A549 (cell line): ENCODE data around the gene PLA2G2C. TPM values are rescaled to one million over a fixed set of nuclear protein-coding genes. Genes with fewer than 3 reads are reported as not detected.

Source experiments
- ATAC-seq, 2 experiments: fragments of 200-7000 bp in 1 of 2; fragments of >200 bp in 1 of 2; cut with Nextera tagmentation in 1 of 2; cut with Tn5 transposase in 1 of 2; 3 replicates each; pipeline versions ENCODE4 v1.8.0 to v1.9.1; 2018 to 2020; ENCODE audit warnings: mild to moderate bottlenecking in 1 of 2, moderate library complexity in 1 of 2
- CTCF ChIA-PET: fragments of 300-600 bp; sonication (Branson Sonifier 250); formaldehyde crosslinking; extraction: SDS; loops from one replicate; lab custom pipeline; 2021; ENCODE audit warnings: antibody characterized with exemption, inconsistent platforms; lab: Yijun Ruan, JAX
- POLR2A ChIA-PET: fragments of 350-600 bp; formaldehyde crosslinking; extraction: SDS; loops from one replicate; lab custom pipeline; 2021; ENCODE audit warnings: antibody characterized with exemption, inconsistent platforms; lab: Yijun Ruan, JAX
- DNase-seq, 2 experiments: peaks; one replicate each; pipeline versions ENCODE4 v3.0.0 to v3.0.0-alpha.2; 2011 to 2016; ENCODE audit warnings: low read depth in 1 of 2, low spot score in 1 of 2
- FAIRE-seq: peaks from 2 replicates; lab custom pipeline; 2011; peaks lifted over from hg19 to GRCh38; lab: Jason Lieb, UNC
- H3K27ac ChIP-seq, 2 experiments: fragments of >200 bp; sonication (Bioruptor Twin); formaldehyde crosslinking; 3 replicates each; pipeline ENCODE4 v1.5.1; 2016 to 2017
- H3K4me1 ChIP-seq: fragments of >200 bp; sonication (Bioruptor Twin); formaldehyde crosslinking; 3 replicates; pipeline ENCODE4 v1.6.1; 2016
- H3K4me2 ChIP-seq: fragments of >200 bp; sonication (Bioruptor Twin); formaldehyde crosslinking; 3 replicates; pipeline ENCODE4 v1.6.1; 2016
- H3K4me3 ChIP-seq: fragments of >200 bp; sonication (Bioruptor Twin); formaldehyde crosslinking; 3 replicates; pipeline ENCODE4 v1.5.1; 2016
- H3K9me3 ChIP-seq: fragments of >200 bp; sonication (Bioruptor Twin); formaldehyde crosslinking; 3 replicates; pipeline ENCODE4 v1.6.1; 2016
- CBX2 ChIP-seq: fragments of 200-600 bp; sonication (generic); IDR thresholded peaks from 2 replicates; pipeline ENCODE4 v1.6.1; 2016; ENCODE audit warnings: low read depth, mild to moderate bottlenecking, borderline replicate concordance
- CEBPB ChIP-seq, 2 experiments: fragments of >200 bp in 1 of 2; sonication (Bioruptor Twin) in 1 of 2; formaldehyde crosslinking in 1 of 2; IDR thresholded peaks; 2 replicates each; pipeline ENCODE4 v1.6.1; 2012 to 2016
- CHD4 ChIP-seq: fragments of 200-600 bp; sonication (generic); IDR thresholded peaks from 2 replicates; pipeline ENCODE4 v1.6.1; 2016; ENCODE audit warnings: antibody characterized with exemption, mild to moderate bottlenecking, borderline replicate concordance
- CTCF ChIP-seq: fragments of >200 bp; sonication (Bioruptor Twin); formaldehyde crosslinking; IDR thresholded peaks from 3 replicates; pipeline ENCODE4 v1.5.1; 2016
- EHF ChIP-seq: fragments of 250-450 bp; sonication (Bioruptor Pico); IDR thresholded peaks from 2 replicates; pipeline ENCODE4 v1.5.0; 2020; ENCODE audit warnings: mild to moderate bottlenecking
- ELK1 ChIP-seq: fragments of 150-350 bp; IDR thresholded peaks from 2 replicates; pipeline ENCODE4 v1.6.1; 2014; ENCODE audit warnings: low read depth, mild to moderate bottlenecking, low read length
- EP300 ChIP-seq, 2 experiments: fragments of >200 bp; sonication (Bioruptor Twin); formaldehyde crosslinking; IDR thresholded peaks; 2 replicates in 1 of 2; 3 replicates in 1 of 2; pipeline ENCODE4 v1.6.1; 2016 to 2017
- ESRRA ChIP-seq: fragments of 150-350 bp; IDR thresholded peaks from 2 replicates; pipeline ENCODE4 v1.6.1; 2014; ENCODE audit warnings: mild to moderate bottlenecking, low read length, borderline replicate concordance
- FOSL2 ChIP-seq, 2 experiments: fragments of 450-650 bp in 1 of 2; fragments of >200 bp in 1 of 2; sonication (Bioruptor Twin) in 1 of 2; formaldehyde crosslinking; IDR thresholded peaks; 2 replicates each; pipeline versions ENCODE4 v1.5.0 to v1.6.1; 2016 to 2020; ENCODE audit warnings: mild to moderate bottlenecking in 1 of 2, moderate library complexity in 1 of 2
- HOXA7 ChIP-seq: fragments of 250-450 bp; sonication (Bioruptor Pico); IDR thresholded peaks from 2 replicates; pipeline ENCODE4 v1.5.0; 2020; ENCODE audit warnings: mild to moderate bottlenecking, moderate library complexity
- MAFK ChIP-seq: fragments of 450-650 bp; IDR thresholded peaks from 2 replicates; pipeline ENCODE4 v1.6.1; 2014; ENCODE audit not compliant: partially characterized antibody
- MAZ ChIP-seq: fragments of 150-350 bp; IDR thresholded peaks from 2 replicates; pipeline ENCODE4 v1.6.1; 2014; ENCODE audit warnings: antibody characterized with exemption, low read depth, low read length, borderline replicate concordance
- MYC ChIP-seq: IDR thresholded peaks from 2 replicates; pipeline ENCODE4 v1.6.1; 2012; ENCODE audit warnings: mild to moderate bottlenecking, inconsistent platforms, low read length, improper control_type of control experiment, borderline replicate concordance
- NFE2L2 ChIP-seq: fragments of 150-350 bp; conservative IDR thresholded peaks from 2 replicates; pipeline ENCODE4 v1.6.1; 2014; ENCODE audit warnings: low read length
- PBX3 ChIP-seq: IDR thresholded peaks from 2 replicates; pipeline ENCODE4 v1.6.1; 2012
- POLR2AphosphoS2 ChIP-seq: conservative IDR thresholded peaks from 2 replicates; pipeline ENCODE4 v1.6.1; 2012; ENCODE audit warnings: low read length, improper control_type of control experiment, inconsistent platforms
- RAD21 ChIP-seq, 2 experiments: fragments of >200 bp in 1 of 2; sonication (Bioruptor Twin) in 1 of 2; formaldehyde crosslinking in 1 of 2; IDR thresholded peaks in 1 of 2; conservative IDR thresholded peaks in 1 of 2; 2 replicates in 1 of 2; 3 replicates in 1 of 2; pipeline ENCODE4 v1.6.1; 2012 to 2018; ENCODE audit warnings: inconsistent platforms in 1 of 2
- SMC3 ChIP-seq: fragments of >200 bp; sonication (Bioruptor Twin); formaldehyde crosslinking; IDR thresholded peaks from 3 replicates; pipeline ENCODE4 v1.6.1; 2018; ENCODE audit warnings: inconsistent platforms
- ZC3H11A ChIP-seq: fragments of 450-650 bp; IDR thresholded peaks from 2 replicates; pipeline ENCODE4 v1.6.1; 2014; ENCODE audit warnings: antibody characterized with exemption, mild to moderate bottlenecking
- WGBS: methylation state at CpG from one replicate; pipeline ENCODE4 v1.1.6; 2017; ENCODE audit errors: missing lambda C conversion rate; 5-methylcytosine and 5-hydroxymethylcytosine counted together
- polyA plus RNA-seq, 4 experiments: library from polyadenylated mRNA; depleted of rRNA in 3 of 4; stranded (reverse); fragments of >200 nt; fragmentation: RNase III in 1 of 4; extraction: RNeasy Plus Mini Kit Qiagen cat#74134 plus additional on column Dnase treatment in 1 of 4; gene quantifications; 2 replicates in 3 of 4; 3 replicates in 1 of 4; pipeline ENCODE4 v1.2.3, GENCODE V29; 2011 to 2017

Gene PLA2G2C
- polyA plus RNA-seq, 2 of the 4 experiments (the other 2 are of a cell fraction): not detected

DNA sequence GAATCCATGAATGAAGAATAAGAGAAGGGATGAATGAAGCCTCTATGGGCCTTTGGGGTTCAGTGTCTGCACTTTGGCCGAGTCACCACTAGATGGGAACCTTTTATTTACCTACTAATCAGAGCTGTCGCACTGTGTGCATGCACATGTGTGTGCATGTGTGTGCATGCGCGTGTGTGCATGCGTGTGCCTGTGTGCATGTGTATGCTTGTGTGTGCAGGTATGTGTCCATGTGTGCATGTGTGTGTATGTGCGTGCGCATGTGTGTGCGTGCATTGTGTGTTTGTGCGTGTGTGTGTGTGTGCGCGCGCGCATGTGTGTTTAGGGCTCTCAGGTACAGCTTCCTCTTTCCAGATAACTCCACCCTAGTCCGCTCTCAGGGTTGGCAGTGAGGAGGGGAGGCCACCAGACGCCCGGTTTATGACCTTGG, 20.8 kb downstream of the PLA2G2C start:
- 29% methylated on average over 9 of the region's 16 CpGs for WGBS
- ChIA-PET CTCF (interaction anchor here (0.6 to 3.1 kb wide), 9 partner anchors 10 to 328 kb away, joined by 3 to 13 read pairs (median 4); no protein-coding TSS in a partner anchor), POLR2A (no interaction called here)
- no peak for FAIRE-seq
- peak; percentile 56 to 79; a peak in 4 of 6 replicates for ATAC-seq
- no peak overlapping the region for H3K4me3 ChIP-seq
- peak; percentile 16 to 28 for DNase-seq
- no peaks in the 10 kb centered on the region for H3K9me3 ChIP-seq
- H3K4me2 ChIP-seq: no peak overlapping the region
- TF ChIP-seq HOXA7 (CRISPR knock-in tag): no peak
- peak in 1 of 2 experiments; percentile 28; a peak in 1 of 5 replicates for TF ChIP-seq RAD21 (conservative IDR thresholded peaks at IDR 0.05 in 1 of 2, IDR thresholded peaks at IDR 0.05 in 1 of 2)
- TF ChIP-seq PBX3: no peak
- TF ChIP-seq CTCF: peak; percentile 21; the same call in 1 of the 3 replicates
- TF ChIP-seq, all 56 proteins: peak for 2
- Histone ChIP-seq H3K4me1 (no peaks in the 10 kb centered on the region), H3K27ac (no peak overlapping the region)

- FAIRE-seq (no peak), ATAC-seq (no peak), DNase-seq (no peak)
- ChIA-PET CTCF (interaction anchor here (0.6 to 3.1 kb wide), 7 partner anchors 12 to 329 kb away, joined by 3 to 13 read pairs (median 6); no protein-coding TSS in a partner anchor), POLR2A (no interaction called here)
- Histone ChIP-seq H3K4me3 (no peak overlapping the region), H3K4me1 (no peaks in the 10 kb centered on the region), H3K27ac (no peak overlapping the region), H3K4me2 (no peak overlapping the region), H3K9me3 (no peaks in the 10 kb centered on the region)
- TF ChIP-seq NFE2L2: no peak
- TF ChIP-seq MAFK: no peak
- no peak for TF ChIP-seq ESRRA
- no peak for TF ChIP-seq RAD21 (conservative IDR thresholded peaks at IDR 0.05 in 1 of 2, IDR thresholded peaks at IDR 0.05 in 1 of 2)
- TF ChIP-seq MYC: no peak
- TF ChIP-seq EHF: no peak
- TF ChIP-seq ELK1: no peak
- no peak for TF ChIP-seq EP300 (IDR thresholded peaks at IDR 0.05)
- no peak for TF ChIP-seq SMC3
- TF ChIP-seq CEBPB (IDR thresholded peaks at IDR 0.05): no peak
- TF ChIP-seq ZC3H11A: no peak
- TF ChIP-seq FOSL2 (IDR thresholded peaks at IDR 0.05): no peak
- TF ChIP-seq FOSL2 (CRISPR knock-in tag; IDR thresholded peaks at IDR 0.05): no peak
- no peak for TF ChIP-seq POLR2AphosphoS2
- no peak for TF ChIP-seq MAZ
- TF ChIP-seq CTCF: no peak
- TF ChIP-seq CHD4: no peak
- no peak for TF ChIP-seq CBX2
- WGBS: 70% methylated on average over 15 of the region's 15 CpGs
Measured at GRCh38 chr1:20164694-20165202, 21.6 kb downstream of the PLA2G2C start.
